Epithelial cell of esophagus (primary cell): ENCODE data around the gene CMTM5.
"Not testable (repeated sequence)": the region's sequence is repeated elsewhere in the genome, so short reads cannot be mapped to it uniquely, and the experiment has no call there.

ENCODE experiments used
- DNase-seq: peaks from one replicate; pipeline ENCODE4 v3.0.0; 2010; ENCODE audit warnings: low read depth
- H3K4me3 ChIP-seq: 2 replicates; pipeline ENCODE4 v1.5.1; 2011; ENCODE audit warnings: mild to moderate bottlenecking, low read length, control low read depth
- CTCF ChIP-seq: IDR thresholded peaks from 2 replicates; pipeline ENCODE4 v1.5.1; 2011; ENCODE audit warnings: low read depth, mild to moderate bottlenecking, low read length, control low read depth, inconsistent platforms; ENCODE audit not compliant: insufficient read depth; ENCODE audit errors: missing control alignments

The CMTM5 gene

DNA sequence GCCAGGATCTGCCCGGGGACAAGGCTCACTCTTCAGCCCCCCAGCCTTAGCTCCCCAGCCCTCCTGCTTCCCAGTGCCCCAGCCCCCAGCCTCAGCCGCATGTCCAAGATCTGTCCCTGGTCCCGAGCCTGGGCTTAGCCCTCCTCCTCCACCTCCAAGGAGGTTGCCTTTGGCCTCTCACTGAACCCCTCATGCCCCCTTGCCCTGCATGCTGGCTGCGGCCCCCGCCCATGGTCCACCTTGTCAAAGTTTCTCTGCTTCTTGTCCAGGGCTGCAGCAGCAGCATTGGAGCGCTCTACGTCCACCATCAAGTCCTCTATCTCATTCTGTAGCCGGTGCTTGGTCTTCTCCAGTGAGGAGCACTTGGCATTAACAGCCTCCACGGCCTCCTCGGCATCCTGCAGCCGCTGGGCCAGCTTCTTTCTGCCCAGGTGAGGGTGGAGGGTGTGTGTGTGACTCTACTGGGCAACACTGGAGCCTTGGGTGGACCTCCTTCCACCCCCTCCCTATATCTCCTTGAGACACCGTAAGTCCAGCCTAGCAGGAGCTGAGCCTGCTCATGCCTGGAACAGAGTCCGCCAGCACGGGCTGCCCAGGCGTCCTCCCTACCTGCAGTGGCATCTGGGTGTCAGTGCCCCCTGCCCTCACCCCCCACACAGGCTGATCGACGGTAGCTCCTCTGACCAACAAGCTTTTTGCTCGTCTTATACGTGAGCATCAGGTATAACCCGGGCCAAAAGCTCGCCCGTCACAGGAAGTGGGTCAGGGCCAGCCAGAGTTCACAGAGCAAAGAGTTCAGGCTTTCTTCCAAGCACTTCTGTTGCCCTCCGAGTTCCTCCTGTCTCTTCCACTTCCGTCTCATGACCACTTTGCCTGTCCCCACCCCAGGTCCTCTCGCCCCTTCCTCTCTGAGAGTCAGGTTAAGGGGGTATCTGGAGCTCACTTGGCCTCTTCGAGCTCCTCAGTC, 11.4 kb downstream of the CMTM5 start:
- DNase-seq, result no peak
- no peak overlapping the region for H3K4me3 ChIP-seq
- no peak for TF ChIP-seq CTCF

- no peak overlapping the region for H3K4me3 ChIP-seq
- DNase-seq, result no peak
- TF ChIP-seq CTCF, result no peak
Measured at GRCh38 chr14:23388996-23389395, 12.2 kb downstream of the CMTM5 start.

DNA sequence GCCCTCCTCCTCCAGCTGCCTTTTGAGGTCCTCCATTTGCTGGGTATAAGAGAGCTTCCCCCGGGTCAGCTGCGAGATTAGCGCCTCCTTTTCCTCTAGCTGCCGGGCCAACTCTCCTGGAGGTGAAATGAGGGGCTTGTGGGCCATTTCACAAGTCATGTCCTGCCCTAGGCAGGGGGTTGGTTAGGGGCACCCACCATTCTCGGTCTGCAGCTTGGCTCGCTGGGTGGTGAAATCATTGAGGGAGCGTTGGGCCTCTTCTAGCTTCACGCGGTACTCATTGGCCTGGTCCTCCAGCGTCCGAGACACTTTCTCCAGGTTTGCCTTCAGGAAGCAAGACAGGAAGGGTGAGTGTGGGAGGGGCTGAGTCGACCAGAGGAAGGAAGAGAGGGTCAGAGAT, 12.6 kb downstream of the CMTM5 start:
- DNase-seq, result no peak
- no peak for TF ChIP-seq CTCF
- H3K4me3 ChIP-seq, result no peak overlapping the region

- not testable (repeated sequence) for H3K4me3 ChIP-seq, DNase-seq
Measured at GRCh38 chr14:23389871-23390270, 13.0 kb downstream of the CMTM5 start.

DNA sequence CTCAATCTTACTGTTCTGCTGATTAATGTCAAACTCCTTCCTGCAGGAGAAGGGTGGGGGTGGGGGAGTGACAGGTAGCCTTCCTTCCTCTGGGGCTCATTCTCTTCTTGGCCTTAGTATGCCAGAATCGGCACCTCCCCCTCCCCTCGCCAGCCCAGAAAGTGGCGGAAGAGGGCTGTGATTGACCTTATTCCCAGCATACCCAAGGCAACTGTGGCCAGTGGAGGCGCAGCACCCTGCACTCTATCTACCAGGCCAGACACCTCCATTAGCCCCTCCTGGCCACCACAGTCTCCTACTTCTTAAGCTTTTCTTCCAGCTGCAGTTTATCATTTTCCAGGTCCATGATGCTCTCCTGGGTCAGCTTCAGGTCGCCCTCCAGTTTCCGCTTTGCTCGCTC, 15.8 kb downstream of the CMTM5 start:
- no peak for DNase-seq
- no peak overlapping the region for H3K4me3 ChIP-seq
- no peak for TF ChIP-seq CTCF

GRCh38 chr14:23396126-23396525, 19.3 kb downstream of the CMTM5 start:
- no peak for DNase-seq
- H3K4me3 ChIP-seq, result no peak overlapping the region
- no peak for TF ChIP-seq CTCF

GRCh38 chr14:23396781-23397407, 20.0 kb downstream of the CMTM5 start:
- TF ChIP-seq CTCF, result no peak
- H3K4me3 ChIP-seq, result no peak overlapping the region
- DNase-seq, result no peak
